GM10847 (cell line): ENCODE data around the gene MTHFD1.

Experiments used
- POLR2A ChIP-seq: IDR thresholded peaks from 2 replicates; pipeline ENCODE4 v1.6.1; 2011; ENCODE audit not compliant: insufficient read length; ENCODE audit errors: extremely low read depth

MTHFD1 gene

DNA sequence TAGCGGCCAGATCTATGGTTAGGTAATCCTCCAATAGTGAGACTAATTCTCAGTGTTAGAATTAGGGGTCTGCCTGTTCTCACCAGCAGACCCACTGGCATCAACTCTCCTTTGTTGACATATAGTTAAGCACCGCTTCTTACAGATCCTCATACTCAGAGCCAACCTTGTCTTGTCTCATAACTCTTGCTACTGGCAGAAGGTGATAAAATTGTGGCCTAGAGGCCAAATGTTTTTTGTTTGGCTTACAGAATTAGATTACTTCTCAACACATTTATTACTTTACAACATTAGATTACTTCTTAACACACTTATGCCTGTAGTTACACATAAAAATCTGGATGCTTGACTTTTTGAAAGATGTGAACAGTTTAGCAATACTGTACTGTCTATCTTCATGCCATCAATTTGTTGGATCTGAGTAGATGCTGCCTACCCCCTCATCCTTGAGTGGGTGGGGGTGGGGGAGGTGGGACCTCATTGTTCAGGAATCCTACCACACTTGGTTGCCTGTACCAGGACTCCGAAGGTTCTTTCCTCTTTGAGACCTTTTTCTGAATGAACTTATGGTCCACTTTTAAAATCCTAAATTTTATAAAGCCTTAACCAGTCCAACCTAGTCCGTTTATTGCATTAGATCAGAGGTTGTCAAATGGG is 7.0 kb downstream of the MTHFD1 start:
- TF ChIP-seq POLR2A = no peak

GRCh38 chr14:64400829-64401459 is 12.8 kb downstream of the MTHFD1 start:
- TF ChIP-seq POLR2A = no peak

DNA sequence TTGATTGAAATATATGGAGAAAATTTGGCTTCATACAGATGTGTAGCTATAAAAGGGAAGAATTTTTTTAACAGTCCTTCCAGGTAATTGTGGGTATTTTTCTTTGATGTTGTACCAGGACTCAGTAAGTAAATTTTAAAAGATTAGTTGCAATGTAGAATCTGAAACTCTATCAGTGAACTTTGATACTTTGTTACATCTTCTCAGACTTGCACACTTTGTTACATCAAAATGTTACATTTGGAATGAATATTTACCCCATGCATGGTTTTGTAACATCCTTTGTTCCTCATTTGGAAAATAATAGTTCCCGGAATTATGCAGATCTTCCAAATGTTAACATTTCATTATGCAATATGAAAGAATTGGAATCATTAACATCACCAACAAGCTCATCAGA is 13.8 kb downstream of the MTHFD1 start:
- TF ChIP-seq POLR2A = no peak

DNA sequence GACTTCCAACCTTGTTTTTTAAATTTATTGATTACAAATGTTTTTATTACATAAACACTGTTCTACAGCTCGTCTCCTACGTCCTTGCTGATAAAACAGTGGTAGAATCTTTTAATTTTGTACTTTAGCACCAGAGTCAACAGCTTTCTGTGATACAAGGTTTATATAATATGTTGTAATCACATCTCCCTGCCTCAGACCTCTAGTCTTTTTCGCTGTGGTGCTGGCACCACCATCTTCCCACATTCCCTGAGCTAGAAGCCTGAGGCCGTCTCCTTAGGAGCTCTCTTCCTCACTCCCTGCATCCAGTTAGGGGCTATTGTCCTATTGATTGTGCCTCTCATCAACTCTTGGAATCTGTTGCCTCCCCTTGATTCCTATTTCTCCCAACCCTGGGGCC is 17.1 kb downstream of the MTHFD1 start:
- TF ChIP-seq POLR2A = no peak

DNA sequence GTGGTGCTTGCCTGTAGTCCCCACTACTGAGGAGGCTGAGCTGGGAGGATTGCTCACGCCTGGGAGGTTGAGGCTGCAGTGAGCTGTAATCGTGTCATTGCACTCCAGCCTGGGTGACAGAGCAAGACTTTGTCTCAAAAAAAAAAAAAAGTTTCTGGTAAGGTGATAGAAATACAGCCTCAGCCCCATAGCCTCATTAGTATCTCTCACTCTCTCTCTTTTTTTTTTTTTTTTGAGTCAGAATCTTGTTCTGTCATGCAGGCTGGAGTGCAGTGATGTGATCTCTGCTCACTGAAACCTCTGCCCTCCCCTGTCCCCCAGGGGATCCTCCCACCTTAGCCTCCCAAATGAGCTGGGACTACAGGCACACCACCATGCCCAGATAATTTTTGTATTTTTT is 19.2 kb downstream of the MTHFD1 start:
- no peak for TF ChIP-seq POLR2A

GRCh38 chr14:64409126-64409920 is 21.2 kb downstream of the MTHFD1 start:
- TF ChIP-seq POLR2A = no peak

DNA sequence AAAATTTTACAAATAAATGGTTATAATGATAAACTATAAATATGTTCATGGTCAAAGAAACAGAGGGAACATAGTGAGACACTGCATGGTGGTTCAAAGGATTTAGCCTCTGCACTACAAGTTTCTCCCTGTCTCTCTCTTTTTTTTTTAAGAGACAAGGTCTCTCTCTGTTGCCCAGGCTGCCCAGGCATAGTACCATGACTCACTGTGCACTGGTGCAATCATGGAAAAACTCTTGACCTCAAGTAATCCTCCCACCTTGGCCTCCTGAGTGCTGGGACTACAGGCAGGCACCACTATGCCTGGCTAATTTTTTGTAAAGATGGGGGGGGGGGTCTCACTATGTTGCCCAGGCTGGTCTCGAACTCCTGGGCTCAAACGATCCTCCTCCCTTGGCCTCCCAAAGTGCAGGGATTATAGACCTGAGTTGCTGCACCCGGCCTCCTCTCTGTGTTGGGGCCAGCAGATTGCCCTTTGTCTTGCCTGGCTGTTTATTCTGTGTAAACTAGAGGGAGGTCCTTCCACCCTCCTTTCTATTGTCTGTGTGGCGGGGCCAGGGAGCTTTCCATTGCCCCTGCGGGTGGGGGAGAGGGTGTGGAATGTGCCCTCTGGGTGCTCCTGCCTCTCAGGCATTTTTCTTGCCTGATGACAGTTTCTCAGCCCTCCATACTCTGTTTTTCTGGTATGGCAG is 22.1 kb downstream of the MTHFD1 start:
- TF ChIP-seq POLR2A = no peak

DNA sequence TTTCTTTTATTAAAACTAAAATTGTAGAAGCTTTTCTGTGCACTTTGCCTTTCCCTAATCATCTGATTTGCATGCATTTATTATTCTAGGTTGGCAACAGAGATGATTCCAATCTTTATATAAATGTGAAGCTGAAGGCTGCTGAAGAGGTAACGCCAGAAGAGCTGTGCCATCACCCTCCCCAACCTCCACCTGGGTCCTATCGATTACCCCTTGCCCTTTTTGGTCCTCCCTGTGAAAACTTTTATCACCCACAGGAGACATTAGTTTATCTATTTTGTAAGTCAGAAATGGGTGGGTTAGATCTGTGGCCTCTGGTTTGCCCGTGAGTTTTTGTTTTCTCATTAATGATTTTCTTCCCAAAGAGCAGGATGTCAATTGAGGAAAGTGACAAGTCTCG is 22.8 kb downstream of the MTHFD1 start:
- TF ChIP-seq POLR2A = no peak

GRCh38 chr14:64412237-64412636 is 24.1 kb downstream of the MTHFD1 start:
- TF ChIP-seq POLR2A = no peak

GRCh38 chr14:64416348-64416932 is 28.3 kb downstream of the MTHFD1 start:
- no peak for TF ChIP-seq POLR2A

- no peak for TF ChIP-seq POLR2A
Measured at GRCh38 chr14:64417055-64417770, 29.1 kb downstream of the MTHFD1 start.

DNA sequence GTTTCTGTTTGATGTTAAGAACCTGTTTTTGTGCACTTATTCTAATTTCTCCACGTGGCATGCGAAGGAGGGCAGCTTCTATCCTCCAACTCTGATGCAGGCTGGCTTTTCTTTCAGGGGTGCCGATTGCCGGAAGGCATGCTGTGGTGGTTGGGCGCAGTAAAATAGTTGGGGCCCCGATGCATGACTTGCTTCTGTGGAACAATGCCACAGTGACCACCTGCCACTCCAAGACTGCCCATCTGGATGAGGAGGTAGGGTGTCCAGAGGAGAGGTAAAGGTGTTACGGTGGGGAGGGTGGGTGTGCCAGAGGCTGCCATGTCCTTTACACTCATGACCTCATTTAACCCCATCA is 29.6 kb downstream of the MTHFD1 start:
- no peak for TF ChIP-seq POLR2A

DNA sequence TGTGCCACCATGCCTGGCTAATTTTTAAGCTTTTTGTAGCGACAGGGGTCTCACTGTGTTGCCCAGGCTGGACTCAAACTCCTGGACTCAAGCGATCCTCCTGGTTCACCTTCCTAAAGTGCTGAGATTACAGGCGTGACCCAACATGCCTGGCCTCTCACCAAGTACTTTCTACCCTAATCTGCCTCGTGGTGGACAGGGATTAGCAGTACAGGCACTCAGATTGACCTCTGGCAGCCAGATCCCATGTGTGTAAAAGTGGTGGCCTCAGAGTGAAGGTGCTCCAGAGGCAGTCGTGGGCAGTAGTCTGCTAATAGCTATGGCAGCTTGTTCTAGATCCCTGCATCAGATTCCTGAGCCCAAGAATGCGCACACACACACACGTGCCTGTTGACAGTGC is 30.9 kb downstream of the MTHFD1 start:
- TF ChIP-seq POLR2A = no peak

DNA sequence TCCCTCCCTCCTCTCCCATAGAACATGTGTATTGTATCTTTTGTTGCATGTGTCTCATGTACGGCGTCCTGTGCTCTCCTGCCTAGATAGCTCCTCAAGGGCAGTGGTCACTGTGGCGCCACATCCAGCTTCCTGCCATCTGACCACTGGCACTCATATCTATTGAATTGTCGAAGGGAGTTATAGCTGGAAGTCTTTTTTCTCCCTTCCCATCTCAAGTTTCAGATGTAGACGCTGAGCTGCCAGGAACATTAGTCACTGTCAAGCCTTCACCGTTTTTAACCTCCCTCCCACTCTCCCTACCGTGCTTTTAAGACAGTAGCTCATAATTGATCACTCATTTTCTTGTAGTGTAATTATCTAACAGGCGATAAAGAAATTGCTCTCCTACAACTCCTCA is 33.0 kb downstream of the MTHFD1 start:
- no peak for TF ChIP-seq POLR2A

DNA sequence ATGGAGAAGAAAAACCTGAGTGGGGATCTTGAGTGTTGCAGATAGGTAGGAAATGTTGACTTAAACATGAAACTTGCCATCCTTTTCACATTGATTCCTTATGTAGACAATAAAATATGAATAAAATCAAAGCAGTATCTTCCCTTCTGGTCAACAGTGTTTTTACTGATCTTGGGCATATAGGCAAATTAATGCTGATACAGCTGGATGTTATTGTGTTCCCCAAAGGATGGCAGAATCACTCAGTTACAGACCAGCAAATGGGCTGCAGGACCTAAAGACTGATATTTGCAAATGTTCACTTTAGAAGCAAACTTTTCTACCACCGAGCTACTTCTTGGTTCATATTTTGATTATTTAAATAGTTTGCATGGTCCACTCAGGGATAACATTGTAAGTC is 33.9 kb downstream of the MTHFD1 start:
- TF ChIP-seq POLR2A = no peak
